Tibial artery (tissue), 4 donors: Measurements from ENCODE around the gene ACTR3.

ENCODE experiments used
- DNase-seq, 2 donors: peaks; one replicate each; pipeline ENCODE4 v3.0.0-alpha.2; 2019
- H3K27ac ChIP-seq, 2 donors: fragments of 200-600 bp; sonication (generic) in 1 of 2; 1 replicate in 1 of 2; 2 replicates in 1 of 2; pipeline ENCODE4 v1.5.1; 2018 to 2019; ENCODE audit warnings: mild to moderate bottlenecking in 1 of 2
- H3K27me3 ChIP-seq, 2 donors: fragments of 200-600 bp; sonication (generic) in 1 of 2; one replicate each; pipeline versions ENCODE4 v1.5.1 to v1.6.0; 2016 to 2019
- H3K36me3 ChIP-seq, 3 donors: fragments of 200-600 bp; sonication (generic) in 2 of 3; one replicate each; pipeline ENCODE4 v1.5.1; 2016 to 2019; ENCODE audit warnings: mild to moderate bottlenecking in 2 of 3
- H3K4me1 ChIP-seq, 4 donors: fragments of 200-600 bp; sonication (generic) in 2 of 4; 1 replicate in 3 of 4; 2 replicates in 1 of 4; pipeline ENCODE4 v1.5.1; 2016 to 2019
- H3K4me3 ChIP-seq, 2 donors: fragments of 200-600 bp; sonication (generic) in 1 of 2; 1 replicate in 1 of 2; 2 replicates in 1 of 2; pipeline ENCODE4 v1.5.1; 2018 to 2019; ENCODE audit warnings: mild to moderate bottlenecking in 2 of 2
- H3K9me3 ChIP-seq, 3 donors: fragments of 200-600 bp; sonication (generic) in 1 of 3; one replicate each; pipeline ENCODE4 v1.5.1; 2016 to 2019
- CTCF ChIP-seq, 2 experiments: fragments of 200-600 bp in 1 of 2; fragments of 450-650 bp in 1 of 2; IDR thresholded peaks; one replicate each; pipeline ENCODE4 v1.5.1; 2017 to 2019; ENCODE audit warnings: antibody characterized with exemption in 2 of 2, mild to moderate bottlenecking in 1 of 2, moderate library complexity in 1 of 2
- intact Hi-C: fragments of 100-400 bp; cut with DNase I; formaldehyde crosslinking; loops from one replicate; pipeline ENCODE4 v1.15.0; 2023; ENCODE audit warnings: low total_unique reads

Gene ACTR3

GRCh38 chr2:113869253-113869652, 20.6 kb upstream of the ACTR3 start:
- Histone ChIP-seq H3K4me3 (no peak overlapping the region), H3K4me1 (no peaks in the 10 kb centered on the region), H3K36me3 (no peaks in the 10 kb centered on the region), H3K27ac (no peak overlapping the region), H3K9me3 (no peaks in the 10 kb centered on the region), H3K27me3 (no peaks in the 10 kb centered on the region)
- no peak for TF ChIP-seq CTCF (IDR thresholded peaks at IDR 0.05)
- DNase-seq: no peak
- intact Hi-C loops: no loop called here

DNA sequence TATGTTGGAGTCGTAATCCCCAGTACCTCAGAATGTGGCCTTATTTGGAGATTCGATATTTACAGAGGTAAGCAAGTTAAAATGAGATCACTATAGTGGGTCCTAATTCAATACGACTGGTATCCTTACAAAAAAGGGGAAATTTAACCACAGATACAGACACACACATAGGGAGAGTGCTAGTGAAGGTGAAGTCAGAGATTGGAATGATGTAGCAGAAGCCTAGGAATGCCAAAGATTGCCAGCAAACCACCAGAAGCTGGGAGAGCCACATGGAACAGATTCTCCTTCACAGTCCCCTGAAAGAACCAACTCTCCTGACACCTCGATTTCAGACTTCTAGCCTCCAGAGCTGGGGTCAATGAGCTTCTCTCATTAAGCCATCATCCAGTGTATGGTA, 17.7 kb upstream of the ACTR3 start:
- Histone ChIP-seq H3K36me3 (no peaks in the 10 kb centered on the region), H3K27me3 (no peaks in the 10 kb centered on the region), H3K4me3 (no peak overlapping the region), H3K4me1 (no peaks in the 10 kb centered on the region), H3K9me3 (no peaks in the 10 kb centered on the region), H3K27ac (no peak overlapping the region)
- no peak for DNase-seq
- intact Hi-C loops: no loop called here
- TF ChIP-seq CTCF (IDR thresholded peaks at IDR 0.05): no peak

DNA sequence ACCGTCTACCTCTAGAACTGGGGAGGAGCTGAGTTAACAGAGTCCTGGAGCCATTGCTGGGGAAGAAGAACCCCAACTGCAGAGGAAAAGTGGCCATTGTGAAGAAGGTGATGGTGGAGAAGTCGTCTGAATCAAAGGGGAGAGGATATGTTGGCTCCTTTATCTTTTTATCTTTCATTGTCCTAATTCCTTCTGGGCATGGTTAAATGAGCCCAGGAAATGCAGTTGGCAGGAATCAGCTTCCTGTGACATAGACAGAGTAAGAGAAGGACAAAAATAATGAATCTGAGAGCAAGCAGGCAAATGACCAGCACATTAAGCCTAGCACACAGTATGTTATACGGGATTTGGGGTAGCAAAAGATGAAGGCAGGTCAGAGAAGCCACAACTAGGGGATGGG, 16.0 kb upstream of the ACTR3 start:
- Histone ChIP-seq H3K4me1 (no peaks in the 10 kb centered on the region), H3K4me3 (no peak overlapping the region), H3K27me3 (no peaks in the 10 kb centered on the region), H3K27ac (no peak overlapping the region), H3K36me3 (no peaks in the 10 kb centered on the region), H3K9me3 (no peaks in the 10 kb centered on the region)
- no peak for TF ChIP-seq CTCF (IDR thresholded peaks at IDR 0.05)
- intact Hi-C loops: no loop called here
- no peak for DNase-seq

DNA sequence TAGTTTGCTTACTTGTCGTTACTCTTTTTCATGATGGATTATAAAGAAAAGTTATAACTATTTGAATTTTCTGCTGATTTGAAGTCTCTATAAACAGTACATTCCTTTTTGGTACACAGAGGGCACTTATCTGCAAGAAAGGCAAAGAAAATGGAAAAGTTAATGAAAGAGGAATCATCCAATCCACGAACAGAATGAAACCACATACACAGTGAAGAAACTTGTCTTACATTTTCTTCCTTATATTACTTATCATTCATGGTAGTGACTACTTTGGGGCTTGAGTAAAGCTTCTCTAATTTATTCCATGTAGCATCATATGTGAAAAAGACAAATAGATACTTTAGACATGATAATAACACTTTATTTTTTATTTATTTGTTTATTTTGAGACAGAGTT, 14.8 kb upstream of the ACTR3 start:
- H3K9me3 ChIP-seq: no peaks in the 10 kb centered on the region
- H3K27ac ChIP-seq: no peak overlapping the region
- H3K4me3 ChIP-seq: no peak overlapping the region
- H3K27me3 ChIP-seq: no peaks in the 10 kb centered on the region
- H3K4me1 ChIP-seq: no peaks in the 10 kb centered on the region
- no peaks in the 10 kb centered on the region for H3K36me3 ChIP-seq
- DNase-seq: no peak
- TF ChIP-seq CTCF (IDR thresholded peaks at IDR 0.05): no peak
- intact Hi-C loops: no loop called here

- no peak for TF ChIP-seq CTCF (IDR thresholded peaks at IDR 0.05)
- H3K4me3 ChIP-seq: no peak overlapping the region
- no peaks in the 10 kb centered on the region for H3K9me3 ChIP-seq
- no peaks in the 10 kb centered on the region for H3K36me3 ChIP-seq
- H3K27ac ChIP-seq: no peak overlapping the region
- H3K27me3 ChIP-seq: no peaks in the 10 kb centered on the region
- no peak for DNase-seq
- intact Hi-C loops: no loop called here
- no peaks in the 10 kb centered on the region for H3K4me1 ChIP-seq
Observed at GRCh38 chr2:113876503-113877387, 13.1 kb upstream of the ACTR3 start.
